Liver (tissue), 9 donors: ENCODE measurements around the gene SAMD4B. TPM values are rescaled to one million over a fixed set of nuclear protein-coding genes. Genes with fewer than 3 reads are reported as not detected.

Experiments
- DNase-seq: peaks from one replicate; pipeline ENCODE4 v3.0.0-alpha.2; 2017; ENCODE audit warnings: low spot score
- H3K27ac ChIP-seq, 2 donors: one replicate each; pipeline ENCODE4 v1.7.0; 2013; ENCODE audit warnings: inconsistent platforms in 2 of 2, low read length in 2 of 2, control low read depth in 1 of 2, low read depth in 1 of 2, mild to moderate bottlenecking in 1 of 2
- H3K27me3 ChIP-seq, 4 donors: one replicate each; pipeline versions ENCODE4 v1.6.1 to v1.7.0; 2013; ENCODE audit warnings: low read length in 3 of 4, inconsistent platforms in 1 of 4, mild to moderate bottlenecking in 1 of 4, moderate library complexity in 1 of 4; ENCODE audit not compliant: control insufficient read depth in 4 of 4, insufficient read depth in 4 of 4
- H3K36me3 ChIP-seq, 4 donors: one replicate each; pipeline versions ENCODE4 v1.6.1 to v1.7.0; 2013; ENCODE audit warnings: low read length in 3 of 4, mild to moderate bottlenecking in 3 of 4, low read depth in 1 of 4, moderate library complexity in 1 of 4; ENCODE audit not compliant: control insufficient read depth in 4 of 4, insufficient read depth in 3 of 4
- H3K4me1 ChIP-seq, 4 donors: one replicate each; pipeline versions ENCODE4 v1.6.1 to v1.7.0; 2013; ENCODE audit warnings: low read length in 3 of 4, mild to moderate bottlenecking in 3 of 4, moderate library complexity in 1 of 4; ENCODE audit not compliant: control insufficient read depth in 4 of 4, insufficient read depth in 4 of 4
- H3K4me3 ChIP-seq, 3 donors: one replicate each; pipeline versions ENCODE4 v1.6.1 to v1.7.0; 2013; ENCODE audit warnings: low read length in 3 of 3, control low read depth in 1 of 3, low read depth in 1 of 3, mild to moderate bottlenecking in 1 of 3
- H3K9ac ChIP-seq, 2 donors: one replicate each; pipeline ENCODE4 v1.7.0; 2013; ENCODE audit warnings: low read length in 2 of 2, mild to moderate bottlenecking in 2 of 2, moderate library complexity in 2 of 2, control low read depth in 1 of 2, low read depth in 1 of 2
- H3K9me3 ChIP-seq, 4 donors: one replicate each; pipeline versions ENCODE4 v1.6.1 to v1.7.0; 2013; ENCODE audit warnings: low read length in 3 of 4; ENCODE audit not compliant: control insufficient read depth in 4 of 4
- CTCF ChIP-seq: fragments of 150-350 bp; IDR thresholded peaks from 2 replicates; pipeline ENCODE4 v1.5.1; 2017; ENCODE audit warnings: improper control_type of control experiment, low read depth, low read length; ENCODE audit not compliant: missing input control
- EGR1 ChIP-seq, 2 donors: IDR thresholded peaks; 2 replicates each; pipeline ENCODE4 v1.6.1; 2016 to 2018; ENCODE audit warnings: antibody characterized with exemption in 2 of 2, low read depth in 2 of 2
- FOXA1 ChIP-seq: IDR thresholded peaks from 2 replicates; pipeline ENCODE4 v1.6.1; 2016; ENCODE audit warnings: antibody characterized with exemption
- FOXA2 ChIP-seq: IDR thresholded peaks from 2 replicates; pipeline ENCODE4 v1.6.1; 2016; ENCODE audit warnings: antibody characterized with exemption
- GABPA ChIP-seq, 2 donors: IDR thresholded peaks in 1 of 2; conservative IDR thresholded peaks in 1 of 2; 2 replicates each; pipeline ENCODE4 v1.6.1; 2016; ENCODE audit warnings: antibody characterized with exemption in 2 of 2, mild to moderate bottlenecking in 1 of 2, moderate library complexity in 1 of 2
- HNF4A ChIP-seq, 2 donors: conservative IDR thresholded peaks; 2 replicates each; pipeline ENCODE4 v1.6.1; 2016; ENCODE audit warnings: antibody characterized with exemption in 2 of 2, mild to moderate bottlenecking in 2 of 2
- HNF4G ChIP-seq: IDR thresholded peaks from 2 replicates; pipeline ENCODE4 v1.6.1; 2016; ENCODE audit warnings: antibody characterized with exemption
- JUND ChIP-seq, 2 donors: IDR thresholded peaks; 2 replicates each; pipeline ENCODE4 v1.6.1; 2016; ENCODE audit warnings: antibody characterized with exemption in 2 of 2
- NR2F2 ChIP-seq: IDR thresholded peaks from 2 replicates; pipeline ENCODE4 v1.6.1; 2016; ENCODE audit warnings: antibody characterized with exemption
- RAD21 ChIP-seq, 2 donors: IDR thresholded peaks; 2 replicates each; pipeline ENCODE4 v1.6.1; 2016; ENCODE audit warnings: antibody characterized with exemption in 2 of 2, mild to moderate bottlenecking in 2 of 2
- RXRA ChIP-seq, 2 donors: IDR thresholded peaks; 2 replicates each; pipeline ENCODE4 v1.6.1; 2017 to 2018; ENCODE audit warnings: antibody characterized with exemption in 2 of 2, mild to moderate bottlenecking in 1 of 2
- SP1 ChIP-seq: IDR thresholded peaks from 2 replicates; pipeline ENCODE4 v1.6.1; 2018; ENCODE audit warnings: antibody characterized with exemption, mild to moderate bottlenecking
- TAF1 ChIP-seq: conservative IDR thresholded peaks from 2 replicates; pipeline ENCODE4 v1.6.1; 2016; ENCODE audit warnings: antibody characterized with exemption, mild to moderate bottlenecking
- YY1 ChIP-seq: IDR thresholded peaks from 2 replicates; pipeline ENCODE4 v1.6.1; 2016; ENCODE audit warnings: antibody characterized with exemption, mild to moderate bottlenecking
- WGBS: extraction: QIAGEN DNeasy Blood & Tissue Kit; methylation state at CpG from one replicate; pipeline ENCODE4 v1.1.7; 2013; 5-methylcytosine and 5-hydroxymethylcytosine counted together
- polyA plus RNA-seq, 2 donors: library from polyadenylated mRNA; stranded (reverse) in 1 of 2; unstranded in 1 of 2; fragments of 200-250 nt in 1 of 2; fragments of >200 nt in 1 of 2; fragmentation: Nextera tagmentation in 1 of 2; extraction: Ambion mirVana in 1 of 2; gene quantifications; one replicate each; pipeline versions ENCODE4 v1.2.1 to v1.2.3, GENCODE V29; 2013 to 2015
- total RNA-seq, 2 donors: library from RNA; depleted of rRNA; stranded (reverse); fragments of >200 nt; gene quantifications; one replicate each; pipeline ENCODE4 v1.2.3, GENCODE V29; 2014
- TF ChIP-seq, protein P1 (sequence below): IDR thresholded peaks from 2 replicates; pipeline ENCODE4 v1.6.1; 2016; ENCODE audit warnings: antibody characterized with exemption
- TF ChIP-seq, protein P2 (sequence below): IDR thresholded peaks from 2 replicates; pipeline ENCODE4 v1.6.1; 2016; ENCODE audit warnings: antibody characterized with exemption
- TF ChIP-seq, protein P3 (sequence below): IDR thresholded peaks from 2 replicates; pipeline ENCODE4 v1.6.1; 2016; ENCODE audit warnings: antibody characterized with exemption
- TF ChIP-seq, protein P4 (sequence below): IDR thresholded peaks from 2 replicates; pipeline ENCODE4 v1.6.1; 2016; ENCODE audit warnings: antibody characterized with exemption, mild to moderate bottlenecking
- donor health status: healthy.
- donor health status: healthy.
- donor health status: healthy.
- donor health status: healthy.
- donor health status: healthy.

SAMD4B gene
- total and polyA plus RNA-seq, 4 donors: 17.3 to 39.4 (median 30.5) TPM

- Histone ChIP-seq H3K36me3 (peaks cover 0 to 7% (median under 1%) of the 10 kb centered on the region in 4 donors), H3K27me3 (no peaks in the 10 kb centered on the region), H3K9me3 (no peaks in the 10 kb centered on the region), H3K9ac (no peak overlapping the region), H3K4me1 (peaks cover 0 to 6% (median 0%) of the 10 kb centered on the region in 4 donors), H3K27ac (no peak overlapping the region), H3K4me3 (no peak overlapping the region)
- WGBS: 81% methylated on average over 11 of the region's 11 CpGs
- no peak for TF ChIP-seq HNF4A (conservative IDR thresholded peaks at IDR 0.05)
- TF ChIP-seq FOXA1: no peak
- TF ChIP-seq CTCF: no peak
- no peak for TF ChIP-seq TAF1
- TF ChIP-seq GABPA (IDR thresholded peaks at IDR 0.05 in 1 of 2, conservative IDR thresholded peaks at IDR 0.05 in 1 of 2): no peak
- TF ChIP-seq, protein P1, sequence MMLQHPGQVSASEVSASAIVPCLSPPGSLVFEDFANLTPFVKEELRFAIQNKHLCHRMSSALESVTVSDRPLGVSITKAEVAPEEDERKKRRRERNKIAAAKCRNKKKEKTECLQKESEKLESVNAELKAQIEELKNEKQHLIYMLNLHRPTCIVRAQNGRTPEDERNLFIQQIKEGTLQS: no peak
- TF ChIP-seq EGR1 (IDR thresholded peaks at IDR 0.05; ENCODE audit: low read depth in 2 of 2): no peak
- no peak for TF ChIP-seq JUND (IDR thresholded peaks at IDR 0.05)
- TF ChIP-seq, protein P2, sequence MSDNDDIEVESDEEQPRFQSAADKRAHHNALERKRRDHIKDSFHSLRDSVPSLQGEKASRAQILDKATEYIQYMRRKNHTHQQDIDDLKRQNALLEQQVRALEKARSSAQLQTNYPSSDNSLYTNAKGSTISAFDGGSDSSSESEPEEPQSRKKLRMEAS: no peak
- no peak for TF ChIP-seq NR2F2
- no peak for DNase-seq
These were observed 31.5 kb upstream of the SAMD4B start for GRCh38 chr19:39310558-39311311.

DNA sequence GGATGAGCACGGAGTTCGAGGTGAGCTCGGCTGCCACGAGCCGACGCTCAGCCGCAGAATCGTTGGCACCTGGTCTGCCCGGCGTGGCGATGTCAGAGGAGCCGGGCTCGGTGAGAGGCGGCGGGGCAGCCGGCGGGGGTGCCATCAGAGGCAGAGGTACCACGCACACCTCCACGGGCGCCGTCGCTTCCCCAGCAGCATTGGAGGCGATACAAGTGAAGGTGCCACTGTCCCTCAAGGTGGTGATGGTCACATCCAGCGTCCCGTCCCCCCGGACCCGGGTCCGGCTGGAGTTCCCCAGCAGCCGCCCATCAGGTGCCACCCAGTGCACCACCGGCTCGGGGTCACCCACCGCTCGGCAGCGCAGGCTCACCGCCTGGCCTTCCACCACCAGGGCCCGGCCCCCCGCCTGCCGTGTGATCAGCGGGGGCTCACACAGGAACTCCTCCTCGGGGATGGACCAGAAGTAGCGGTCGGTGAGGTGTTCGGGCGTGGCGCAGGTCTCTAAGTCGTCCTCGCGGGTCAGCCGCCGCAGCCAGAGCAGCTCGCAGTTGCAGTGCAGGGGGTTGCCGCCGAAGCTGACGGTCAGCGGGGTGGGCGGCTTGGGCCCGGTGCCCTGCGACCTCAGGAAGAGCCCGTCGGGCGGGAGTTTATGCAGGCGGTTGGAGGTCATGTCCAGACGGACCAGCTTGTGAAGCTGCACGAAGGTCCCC lies 28.0 kb upstream of the SAMD4B start:
- Histone ChIP-seq H3K36me3 (peaks cover 0 to 7% (median under 1%) of the 10 kb centered on the region in 4 donors), H3K9ac (no peak overlapping the region), H3K27me3 (no peaks in the 10 kb centered on the region), H3K27ac (no peak overlapping the region), H3K9me3 (no peaks in the 10 kb centered on the region), H3K4me1 (no peaks in the 10 kb centered on the region), H3K4me3 (no peak overlapping the region)
- 96% methylated on average over 64 of the region's 64 CpGs for WGBS
- DNase-seq: no peak
- TF ChIP-seq NR2F2: no peak

DNA sequence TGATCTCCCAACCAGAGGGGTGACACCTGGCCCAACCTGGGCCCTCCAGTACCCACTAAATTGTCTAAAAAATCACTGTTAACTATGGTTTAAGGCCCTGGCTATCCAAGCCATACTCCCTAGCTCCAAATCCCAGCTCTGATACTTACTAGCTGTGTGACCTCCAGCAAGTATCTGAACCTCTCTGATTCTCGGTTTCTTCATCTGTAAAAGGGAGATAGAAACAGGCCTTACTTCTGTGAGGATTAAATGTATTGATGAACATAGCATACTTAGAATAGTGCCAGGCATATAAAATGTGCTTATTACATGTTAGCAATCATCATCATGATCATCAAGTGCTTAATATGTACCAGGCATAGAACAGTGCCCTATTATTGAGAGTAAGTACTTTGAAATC lies 26.3 kb upstream of the SAMD4B start:
- Histone ChIP-seq H3K27me3 (no peaks in the 10 kb centered on the region), H3K36me3 (peaks cover 0 to 7% (median under 1%) of the 10 kb centered on the region in 4 donors), H3K4me3 (no peak overlapping the region), H3K27ac (no peak overlapping the region), H3K9ac (no peak overlapping the region), H3K4me1 (peaks cover 3 to 6% (median 5%) of the 10 kb centered on the region in 4 donors), H3K9me3 (no peaks in the 10 kb centered on the region)
- DNase-seq: no peak
- WGBS: 99% methylated on average over 1 of the region's 1 CpG
- TF ChIP-seq SP1: no peak
- no peak for TF ChIP-seq RAD21 (IDR thresholded peaks at IDR 0.05)
- TF ChIP-seq EGR1 (IDR thresholded peaks at IDR 0.05; ENCODE audit: low read depth in 2 of 2): no peak
- no peak for TF ChIP-seq FOXA1
- TF ChIP-seq, protein P1: no peak
- no peak for TF ChIP-seq FOXA2
- TF ChIP-seq JUND (IDR thresholded peaks at IDR 0.05): no peak
- TF ChIP-seq RXRA (IDR thresholded peaks at IDR 0.05): no peak
- no peak for TF ChIP-seq HNF4G
- TF ChIP-seq, protein P3, sequence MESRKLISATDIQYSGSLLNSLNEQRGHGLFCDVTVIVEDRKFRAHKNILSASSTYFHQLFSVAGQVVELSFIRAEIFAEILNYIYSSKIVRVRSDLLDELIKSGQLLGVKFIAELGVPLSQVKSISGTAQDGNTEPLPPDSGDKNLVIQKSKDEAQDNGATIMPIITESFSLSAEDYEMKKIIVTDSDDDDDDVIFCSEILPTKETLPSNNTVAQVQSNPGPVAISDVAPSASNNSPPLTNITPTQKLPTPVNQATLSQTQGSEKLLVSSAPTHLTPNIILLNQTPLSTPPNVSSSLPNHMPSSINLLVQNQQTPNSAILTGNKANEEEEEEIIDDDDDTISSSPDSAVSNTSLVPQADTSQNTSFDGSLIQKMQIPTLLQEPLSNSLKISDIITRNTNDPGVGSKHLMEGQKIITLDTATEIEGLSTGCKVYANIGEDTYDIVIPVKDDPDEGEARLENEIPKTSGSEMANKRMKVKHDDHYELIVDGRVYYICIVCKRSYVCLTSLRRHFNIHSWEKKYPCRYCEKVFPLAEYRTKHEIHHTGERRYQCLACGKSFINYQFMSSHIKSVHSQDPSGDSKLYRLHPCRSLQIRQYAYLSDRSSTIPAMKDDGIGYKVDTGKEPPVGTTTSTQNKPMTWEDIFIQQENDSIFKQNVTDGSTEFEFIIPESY: no peak
- TF ChIP-seq YY1: no peak
- TF ChIP-seq, protein P2: no peak
- no peak for TF ChIP-seq NR2F2
- no peak for TF ChIP-seq HNF4A (conservative IDR thresholded peaks at IDR 0.05)
- TF ChIP-seq, protein P4, sequence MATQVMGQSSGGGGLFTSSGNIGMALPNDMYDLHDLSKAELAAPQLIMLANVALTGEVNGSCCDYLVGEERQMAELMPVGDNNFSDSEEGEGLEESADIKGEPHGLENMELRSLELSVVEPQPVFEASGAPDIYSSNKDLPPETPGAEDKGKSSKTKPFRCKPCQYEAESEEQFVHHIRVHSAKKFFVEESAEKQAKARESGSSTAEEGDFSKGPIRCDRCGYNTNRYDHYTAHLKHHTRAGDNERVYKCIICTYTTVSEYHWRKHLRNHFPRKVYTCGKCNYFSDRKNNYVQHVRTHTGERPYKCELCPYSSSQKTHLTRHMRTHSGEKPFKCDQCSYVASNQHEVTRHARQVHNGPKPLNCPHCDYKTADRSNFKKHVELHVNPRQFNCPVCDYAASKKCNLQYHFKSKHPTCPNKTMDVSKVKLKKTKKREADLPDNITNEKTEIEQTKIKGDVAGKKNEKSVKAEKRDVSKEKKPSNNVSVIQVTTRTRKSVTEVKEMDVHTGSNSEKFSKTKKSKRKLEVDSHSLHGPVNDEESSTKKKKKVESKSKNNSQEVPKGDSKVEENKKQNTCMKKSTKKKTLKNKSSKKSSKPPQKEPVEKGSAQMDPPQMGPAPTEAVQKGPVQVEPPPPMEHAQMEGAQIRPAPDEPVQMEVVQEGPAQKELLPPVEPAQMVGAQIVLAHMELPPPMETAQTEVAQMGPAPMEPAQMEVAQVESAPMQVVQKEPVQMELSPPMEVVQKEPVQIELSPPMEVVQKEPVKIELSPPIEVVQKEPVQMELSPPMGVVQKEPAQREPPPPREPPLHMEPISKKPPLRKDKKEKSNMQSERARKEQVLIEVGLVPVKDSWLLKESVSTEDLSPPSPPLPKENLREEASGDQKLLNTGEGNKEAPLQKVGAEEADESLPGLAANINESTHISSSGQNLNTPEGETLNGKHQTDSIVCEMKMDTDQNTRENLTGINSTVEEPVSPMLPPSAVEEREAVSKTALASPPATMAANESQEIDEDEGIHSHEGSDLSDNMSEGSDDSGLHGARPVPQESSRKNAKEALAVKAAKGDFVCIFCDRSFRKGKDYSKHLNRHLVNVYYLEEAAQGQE: no peak
